ENCODE measurements around the gene ALDH1A2. TPM values are rescaled to one million over a fixed set of nuclear protein-coding genes. Genes with fewer than 3 reads are reported as not detected.

ALDH1A2 gene
- total RNA-seq, 1 experiment from 2014 or later = not detected

GRCh38 chr15:57993409-57994145 is 71.9 kb downstream of the ALDH1A2 start:
- Histone ChIP-seq H3K27ac (ENCODE audit: low read length) (no peak overlapping the region), H3K36me3 (ENCODE audit: insufficient read depth, low read length) (no peaks in the 10 kb centered on the region), H3K4me3 (ENCODE audit: low read length) (no peak overlapping the region), H3K4me2 (ENCODE audit: low read depth, low read length, poor library complexity, severe bottlenecking) (no peak overlapping the region), H3K79me2 (ENCODE audit: low read length) (no peaks in the 10 kb centered on the region), H3K9me2 (replicated peaks; ENCODE audit: insufficient read depth, low read length) (no peaks in the 10 kb centered on the region), H2AFZ (ENCODE audit: low read length) (no peak overlapping the region), H3K9ac (ENCODE audit: low read length) (no peak overlapping the region), H3K9me3 (ENCODE audit: low read length) (no peaks in the 10 kb centered on the region), H3K27me3 (ENCODE audit: low read length) (no peaks in the 10 kb centered on the region), H4K20me1 (ENCODE audit: insufficient read depth, low read depth, low read length) (no peaks in the 10 kb centered on the region), H3K4me1 (ENCODE audit: low read length) (no peaks in the 10 kb centered on the region)
- DNase-seq = no peak

GRCh38 chr15:57992761-57993355 is 72.7 kb downstream of the ALDH1A2 start:
- Histone ChIP-seq H3K79me2 (ENCODE audit: low read length) (no peaks in the 10 kb centered on the region), H3K27ac (ENCODE audit: low read length) (no peak overlapping the region), H4K20me1 (ENCODE audit: insufficient read depth, low read depth, low read length) (no peaks in the 10 kb centered on the region), H3K36me3 (ENCODE audit: insufficient read depth, low read length) (no peaks in the 10 kb centered on the region), H3K27me3 (ENCODE audit: low read length) (no peaks in the 10 kb centered on the region), H3K9me2 (replicated peaks; ENCODE audit: insufficient read depth, low read length) (no peaks in the 10 kb centered on the region), H3K4me3 (ENCODE audit: low read length) (no peak overlapping the region), H3K9me3 (ENCODE audit: low read length) (no peaks in the 10 kb centered on the region), H3K9ac (ENCODE audit: low read length) (no peak overlapping the region), H3K4me1 (ENCODE audit: low read length) (no peaks in the 10 kb centered on the region), H3K4me2 (ENCODE audit: low read depth, low read length, poor library complexity, severe bottlenecking) (no peak overlapping the region), H2AFZ (ENCODE audit: low read length) (no peak overlapping the region)
- DNase-seq = no peak

- Histone ChIP-seq H3K4me2 (ENCODE audit: low read depth, low read length, poor library complexity, severe bottlenecking) (no peak overlapping the region), H3K9ac (ENCODE audit: low read length) (no peak overlapping the region), H3K9me3 (ENCODE audit: low read length) (no peaks in the 10 kb centered on the region), H3K27me3 (ENCODE audit: low read length) (no peaks in the 10 kb centered on the region), H3K36me3 (ENCODE audit: insufficient read depth, low read length) (no peaks in the 10 kb centered on the region), H3K4me1 (ENCODE audit: low read length) (no peaks in the 10 kb centered on the region), H3K9me2 (replicated peaks; ENCODE audit: insufficient read depth, low read length) (no peaks in the 10 kb centered on the region), H3K4me3 (ENCODE audit: low read length) (no peak overlapping the region), H3K27ac (ENCODE audit: low read length) (no peak overlapping the region), H3K79me2 (ENCODE audit: low read length) (no peaks in the 10 kb centered on the region), H2AFZ (ENCODE audit: low read length) (no peak overlapping the region), H4K20me1 (ENCODE audit: insufficient read depth, low read depth, low read length) (no peaks in the 10 kb centered on the region)
- DNase-seq = no peak
Observed at GRCh38 chr15:57973534-57973933, 92.0 kb downstream of the ALDH1A2 start.

GRCh38 chr15:57972864-57973263 is 92.6 kb downstream of the ALDH1A2 start:
- H3K4me1 ChIP-seq (ENCODE audit: low read length) = no peaks in the 10 kb centered on the region
- H3K79me2 ChIP-seq (ENCODE audit: low read length) = no peaks in the 10 kb centered on the region
- no peak overlapping the region for H3K27ac ChIP-seq (ENCODE audit: low read length)
- H2AFZ ChIP-seq (ENCODE audit: low read length) = no peak overlapping the region
- no peak overlapping the region for H3K4me2 ChIP-seq (ENCODE audit: low read depth, low read length, poor library complexity, severe bottlenecking)
- no peak overlapping the region for H3K9ac ChIP-seq (ENCODE audit: low read length)
- no peaks in the 10 kb centered on the region for H3K9me3 ChIP-seq (ENCODE audit: low read length)
- no peaks in the 10 kb centered on the region for H3K9me2 ChIP-seq (replicated peaks; ENCODE audit: insufficient read depth, low read length)
- DNase-seq = no peak
- H3K27me3 ChIP-seq (ENCODE audit: low read length) = no peaks in the 10 kb centered on the region
- no peaks in the 10 kb centered on the region for H3K36me3 ChIP-seq (ENCODE audit: insufficient read depth, low read length)
- no peak overlapping the region for H3K4me3 ChIP-seq (ENCODE audit: low read length)
- H4K20me1 ChIP-seq (ENCODE audit: insufficient read depth, low read depth, low read length) = no peaks in the 10 kb centered on the region

- no peak overlapping the region for H3K4me3 ChIP-seq (ENCODE audit: low read length)
- H3K9me2 ChIP-seq (replicated peaks; ENCODE audit: insufficient read depth, low read length) = no peaks in the 10 kb centered on the region
- H3K27me3 ChIP-seq (ENCODE audit: low read length) = no peaks in the 10 kb centered on the region
- no peak overlapping the region for H3K4me2 ChIP-seq (ENCODE audit: low read depth, low read length, poor library complexity, severe bottlenecking)
- no peak overlapping the region for H2AFZ ChIP-seq (ENCODE audit: low read length)
- no peak overlapping the region for H3K27ac ChIP-seq (ENCODE audit: low read length)
- H3K9ac ChIP-seq (ENCODE audit: low read length) = no peak overlapping the region
- no peak for DNase-seq
- H3K36me3 ChIP-seq (ENCODE audit: insufficient read depth, low read length) = no peaks in the 10 kb centered on the region
- no peaks in the 10 kb centered on the region for H4K20me1 ChIP-seq (ENCODE audit: insufficient read depth, low read depth, low read length)
- H3K9me3 ChIP-seq (ENCODE audit: low read length) = no peaks in the 10 kb centered on the region
- no peaks in the 10 kb centered on the region for H3K4me1 ChIP-seq (ENCODE audit: low read length)
- H3K79me2 ChIP-seq (ENCODE audit: low read length) = no peaks in the 10 kb centered on the region
Observed at GRCh38 chr15:57969996-57970395, 95.5 kb downstream of the ALDH1A2 start.

GRCh38 chr15:57969355-57969754 is 96.2 kb downstream of the ALDH1A2 start:
- no peak overlapping the region for H3K27ac ChIP-seq (ENCODE audit: low read length)
- H3K4me1 ChIP-seq (ENCODE audit: low read length) = no peaks in the 10 kb centered on the region
- H3K79me2 ChIP-seq (ENCODE audit: low read length) = no peaks in the 10 kb centered on the region
- H3K4me2 ChIP-seq (ENCODE audit: low read depth, low read length, poor library complexity, severe bottlenecking) = no peak overlapping the region
- H3K4me3 ChIP-seq (ENCODE audit: low read length) = no peak overlapping the region
- H3K9ac ChIP-seq (ENCODE audit: low read length) = no peak overlapping the region
- no peak overlapping the region for H2AFZ ChIP-seq (ENCODE audit: low read length)
- H4K20me1 ChIP-seq (ENCODE audit: insufficient read depth, low read depth, low read length) = no peaks in the 10 kb centered on the region
- no peaks in the 10 kb centered on the region for H3K27me3 ChIP-seq (ENCODE audit: low read length)
- H3K9me3 ChIP-seq (ENCODE audit: low read length) = no peaks in the 10 kb centered on the region
- no peaks in the 10 kb centered on the region for H3K9me2 ChIP-seq (replicated peaks; ENCODE audit: insufficient read depth, low read length)
- no peaks in the 10 kb centered on the region for H3K36me3 ChIP-seq (ENCODE audit: insufficient read depth, low read length)
- DNase-seq = no peak

GRCh38 chr15:57962887-57963286 is 102.6 kb downstream of the ALDH1A2 start:
- Histone ChIP-seq H3K9me2 (replicated peaks; ENCODE audit: insufficient read depth, low read length) (no peaks in the 10 kb centered on the region), H3K4me2 (ENCODE audit: low read depth, low read length, poor library complexity, severe bottlenecking) (no peak overlapping the region), H3K4me3 (ENCODE audit: low read length) (no peak overlapping the region), H3K79me2 (ENCODE audit: low read length) (no peaks in the 10 kb centered on the region), H3K9ac (ENCODE audit: low read length) (no peak overlapping the region), H3K4me1 (ENCODE audit: low read length) (no peaks in the 10 kb centered on the region), H2AFZ (ENCODE audit: low read length) (no peak overlapping the region), H3K27me3 (ENCODE audit: low read length) (no peaks in the 10 kb centered on the region), H4K20me1 (ENCODE audit: insufficient read depth, low read depth, low read length) (no peaks in the 10 kb centered on the region), H3K9me3 (ENCODE audit: low read length) (no peaks in the 10 kb centered on the region), H3K27ac (ENCODE audit: low read length) (no peak overlapping the region), H3K36me3 (ENCODE audit: insufficient read depth, low read length) (no peaks in the 10 kb centered on the region)
- no peak for DNase-seq

GRCh38 chr15:57961919-57962318 is 103.6 kb downstream of the ALDH1A2 start:
- Histone ChIP-seq H3K4me2 (ENCODE audit: low read depth, low read length, poor library complexity, severe bottlenecking) (no peak overlapping the region), H3K4me1 (ENCODE audit: low read length) (no peaks in the 10 kb centered on the region), H3K79me2 (ENCODE audit: low read length) (no peaks in the 10 kb centered on the region), H2AFZ (ENCODE audit: low read length) (no peak overlapping the region), H3K27ac (ENCODE audit: low read length) (no peak overlapping the region), H3K9ac (ENCODE audit: low read length) (no peak overlapping the region), H3K4me3 (ENCODE audit: low read length) (no peak overlapping the region), H3K27me3 (ENCODE audit: low read length) (no peaks in the 10 kb centered on the region), H4K20me1 (ENCODE audit: insufficient read depth, low read depth, low read length) (no peaks in the 10 kb centered on the region), H3K9me3 (ENCODE audit: low read length) (no peaks in the 10 kb centered on the region), H3K36me3 (ENCODE audit: insufficient read depth, low read length) (no peaks in the 10 kb centered on the region), H3K9me2 (replicated peaks; ENCODE audit: insufficient read depth, low read length) (no peaks in the 10 kb centered on the region)
- DNase-seq = no peak
